CD4-positive, alpha-beta T cell (primary cell): ENCODE results near the gene CTIF. TPM values are rescaled to one million over a fixed set of nuclear protein-coding genes. Genes with fewer than 3 reads are reported as not detected.
A peak's percentile ranks its signal among the peaks of the same experiment; 100 is the strongest.

ENCODE experiments used
- ATAC-seq: fragments of 200-7000 bp; cut with Tn5 transposase; one replicate; pipeline ENCODE4 v1.10.0; 2022; ENCODE audit warnings: mild to moderate bottlenecking; ENCODE audit not compliant: poor library complexity
- CTCF ChIA-PET: fragments of 350-600 bp; sonication (Branson Sonifier 250); formaldehyde crosslinking; loops from one replicate; lab custom pipeline; 2021; ENCODE audit warnings: antibody characterized with exemption, inconsistent platforms; lab: Charles Lee
- POLR2A ChIA-PET: fragments of 350-600 bp; sonication (Branson Sonifier 250); formaldehyde crosslinking; loops from one replicate; lab custom pipeline; 2021; ENCODE audit warnings: antibody characterized with exemption, inconsistent platforms; lab: Charles Lee
- DNase-seq, 14 experiments: peaks; one replicate each; pipeline ENCODE4 v3.0.0-alpha.2; 2013 to 2020; ENCODE audit warnings: mixed read lengths in 2 of 14
- H3K27ac ChIP-seq, 2 donors: one replicate each; pipeline versions ENCODE4 v1.5.1 to v1.7.0; 2013; ENCODE audit warnings: low read length in 2 of 2, low read depth in 1 of 2, mild to moderate bottlenecking in 1 of 2
- H3K27me3 ChIP-seq, 2 experiments: 1 replicate in 1 of 2; 2 replicates in 1 of 2; pipeline versions ENCODE4 v1.6.1 to v1.7.0; 2013; ENCODE audit warnings: low read length in 2 of 2, control low read depth in 1 of 2, mild to moderate bottlenecking in 1 of 2, moderate library complexity in 1 of 2; ENCODE audit not compliant: insufficient read depth in 2 of 2, control insufficient read depth in 1 of 2
- H3K36me3 ChIP-seq: one replicate; pipeline ENCODE4 v1.6.1; 2013; ENCODE audit warnings: low read length, control low read depth; ENCODE audit not compliant: insufficient read depth
- H3K4me1 ChIP-seq: one replicate; pipeline ENCODE4 v1.6.1; 2013; ENCODE audit warnings: low read length, control low read depth; ENCODE audit not compliant: insufficient read depth
- H3K4me3 ChIP-seq: one replicate; pipeline ENCODE4 v1.5.1; 2013; ENCODE audit warnings: mild to moderate bottlenecking, low read length, moderate library complexity
- H3K9me3 ChIP-seq, 2 experiments: 1 replicate in 1 of 2; 2 replicates in 1 of 2; pipeline versions ENCODE4 v1.6.1 to v1.7.0; 2013; ENCODE audit warnings: low read length in 2 of 2, mild to moderate bottlenecking in 2 of 2, control low read depth in 1 of 2, moderate library complexity in 1 of 2; ENCODE audit not compliant: control insufficient read depth in 1 of 2, insufficient read depth in 1 of 2
- H3K27ac Mint-ChIP-seq: one replicate; pipeline ENCODE4 v1.8.0; 2020; ENCODE audit warnings: mixed read lengths
- H3K27me3 Mint-ChIP-seq: one replicate; pipeline ENCODE4 v1.8.0; 2021; ENCODE audit warnings: mixed read lengths
- H3K36me3 Mint-ChIP-seq: one replicate; pipeline ENCODE4 v1.8.0; 2021; ENCODE audit warnings: low read depth, mixed read lengths
- H3K4me1 Mint-ChIP-seq: one replicate; pipeline ENCODE4 v1.8.0; 2021; ENCODE audit warnings: low read depth, mixed read lengths
- H3K4me3 Mint-ChIP-seq: one replicate; pipeline ENCODE4 v1.8.0; 2020; ENCODE audit warnings: mild to moderate bottlenecking, mixed read lengths
- H3K9me3 Mint-ChIP-seq: one replicate; pipeline ENCODE4 v1.8.0; 2020; ENCODE audit warnings: mixed read lengths
- intact Hi-C, 2 experiments: fragments of 100-400 bp; cut with DNase I in 1 of 2; cut with micrococcal nuclease in 1 of 2; formaldehyde crosslinking; loops; one replicate each; pipeline versions ENCODE4 v1.15.1 to v1.9.0; 2023 to 2025; cut with DNase I, micrococcal nuclease
- microRNA-seq: library from miRNA; unstranded; fragments of <30 nt; microRNA quantifications from one replicate; pipeline ENCODE4 v1.2.0, GENCODE V29; 2021; ENCODE audit warnings: borderline microRNAs expressed, borderline replicate concordance
- total RNA-seq, 174 experiments: library from RNA in 2 of 174; stranded (reverse) in 2 of 174; gene quantifications; one replicate each; pipeline ENCODE4 v1.2.3 and lab custom pipeline; 2021 to 2026
- TF ChIP-seq, protein P1 (sequence below): fragments of 200-600 bp; IDR thresholded peaks from one replicate; pipeline ENCODE4 v1.8.0; 2022; ENCODE audit warnings: antibody characterized with exemption, mild to moderate bottlenecking

The CTIF gene
- total RNA-seq, 2 experiments from 2014 or later, result 1.1 to 2.9 TPM

DNA sequence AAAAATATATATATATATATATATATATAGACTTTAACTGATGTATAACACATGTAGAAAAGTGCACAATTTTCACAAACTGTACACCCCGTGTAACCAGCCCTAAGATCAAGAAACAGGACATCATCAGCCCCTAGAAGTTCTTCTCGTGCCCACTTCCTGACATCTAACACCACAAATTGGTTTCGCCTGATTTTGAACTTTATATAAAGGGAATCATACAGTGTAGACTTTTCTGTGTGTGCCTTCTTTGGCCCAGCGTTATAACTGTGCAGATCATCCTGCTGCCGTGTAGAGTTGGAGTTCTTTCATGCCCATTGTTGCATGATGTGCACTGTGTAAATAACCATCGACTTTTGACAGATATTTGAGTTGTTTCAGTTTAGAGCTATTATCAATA, 370.9 kb downstream of the CTIF start:
- Histone ChIP-seq H3K9me3 (peaks cover 4 to 5% of the 10 kb centered on the region in 2 experiments), H3K4me1 (peaks cover 23% of the 10 kb centered on the region), H3K27ac (no peak overlapping the region), H3K36me3 (no peaks in the 10 kb centered on the region), H3K27me3 (no peaks in the 10 kb centered on the region), H3K4me3 (no peak overlapping the region)
- ATAC-seq (peak; percentile 55), DNase-seq (peak in 1 of 14 experiments; percentile 55)
- H3K36me3 Mint-ChIP-seq, result no peaks in the 10 kb centered on the region
- peak overlapping the region; percentile 23 for H3K4me3 Mint-ChIP-seq
- H3K27ac Mint-ChIP-seq, result no peak overlapping the region
- CTCF ChIA-PET, result no interaction called here
- H3K27me3 Mint-ChIP-seq, result no peaks in the 10 kb centered on the region
- TF ChIP-seq, protein P1, sequence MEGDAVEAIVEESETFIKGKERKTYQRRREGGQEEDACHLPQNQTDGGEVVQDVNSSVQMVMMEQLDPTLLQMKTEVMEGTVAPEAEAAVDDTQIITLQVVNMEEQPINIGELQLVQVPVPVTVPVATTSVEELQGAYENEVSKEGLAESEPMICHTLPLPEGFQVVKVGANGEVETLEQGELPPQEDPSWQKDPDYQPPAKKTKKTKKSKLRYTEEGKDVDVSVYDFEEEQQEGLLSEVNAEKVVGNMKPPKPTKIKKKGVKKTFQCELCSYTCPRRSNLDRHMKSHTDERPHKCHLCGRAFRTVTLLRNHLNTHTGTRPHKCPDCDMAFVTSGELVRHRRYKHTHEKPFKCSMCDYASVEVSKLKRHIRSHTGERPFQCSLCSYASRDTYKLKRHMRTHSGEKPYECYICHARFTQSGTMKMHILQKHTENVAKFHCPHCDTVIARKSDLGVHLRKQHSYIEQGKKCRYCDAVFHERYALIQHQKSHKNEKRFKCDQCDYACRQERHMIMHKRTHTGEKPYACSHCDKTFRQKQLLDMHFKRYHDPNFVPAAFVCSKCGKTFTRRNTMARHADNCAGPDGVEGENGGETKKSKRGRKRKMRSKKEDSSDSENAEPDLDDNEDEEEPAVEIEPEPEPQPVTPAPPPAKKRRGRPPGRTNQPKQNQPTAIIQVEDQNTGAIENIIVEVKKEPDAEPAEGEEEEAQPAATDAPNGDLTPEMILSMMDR, result no peak
- peaks cover 3% of the 10 kb centered on the region for H3K9me3 Mint-ChIP-seq
- H3K4me1 Mint-ChIP-seq, result peaks cover 34% of the 10 kb centered on the region
- intact Hi-C loops, result loop anchor here (5.0 kb wide), 4 partner anchors 38 to 232 kb away; no protein-coding TSS in a partner anchor
- POLR2A ChIA-PET, result no interaction called here

DNA sequence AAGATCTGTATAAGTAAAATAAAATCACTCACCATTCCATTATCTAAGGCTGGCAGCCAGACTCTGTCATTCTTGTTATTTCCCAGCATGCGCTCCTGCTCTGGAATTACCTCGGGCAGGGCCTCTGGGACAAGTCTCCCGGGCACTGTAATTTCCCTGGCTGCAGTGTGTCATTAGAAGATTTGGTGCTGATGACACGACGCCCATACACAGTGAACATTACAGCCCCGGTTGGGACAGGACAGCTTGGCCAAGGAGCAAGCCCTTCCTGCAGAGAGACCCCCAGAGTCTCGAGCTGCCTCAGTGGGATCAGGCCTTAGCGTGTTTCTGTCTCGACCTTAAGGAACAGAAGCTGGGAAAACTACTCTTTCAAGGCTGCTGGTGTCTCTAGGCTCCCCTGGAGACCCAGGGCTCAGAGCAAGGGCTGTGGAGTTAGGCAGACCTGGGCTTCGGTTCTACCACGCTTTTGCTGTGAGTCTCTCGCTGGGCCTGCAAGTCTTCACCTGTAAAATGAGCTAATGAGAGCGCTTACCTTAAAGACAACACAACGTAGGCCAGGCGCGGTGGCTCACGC, 372.2 kb downstream of the CTIF start:
- no peaks in the 10 kb centered on the region for H3K9me3 ChIP-seq
- TF ChIP-seq, protein P1, result no peak
- H3K4me1 Mint-ChIP-seq, result peaks cover 37% of the 10 kb centered on the region
- H3K27me3 ChIP-seq, result no peaks in the 10 kb centered on the region
- H3K4me3 ChIP-seq, result no peak overlapping the region
- intact Hi-C loops, result loop anchor here in 1 of 2 experiments (5.0 kb wide), 3 partner anchors 36 to 234 kb away; no protein-coding TSS in a partner anchor
- H3K27me3 Mint-ChIP-seq, result no peaks in the 10 kb centered on the region
- ChIA-PET CTCF (no interaction called here), POLR2A (no interaction called here)
- peaks cover 23% of the 10 kb centered on the region for H3K4me1 ChIP-seq
- no peak overlapping the region for H3K4me3 Mint-ChIP-seq
- DNase-seq (no peak), ATAC-seq (no peak)
- no peaks in the 10 kb centered on the region for H3K36me3 Mint-ChIP-seq
- no peaks in the 10 kb centered on the region for H3K36me3 ChIP-seq
- no peak overlapping the region for H3K27ac Mint-ChIP-seq
- H3K9me3 Mint-ChIP-seq, result no peaks in the 10 kb centered on the region
- no peak overlapping the region for H3K27ac ChIP-seq

Small RNA genes within 50 kb of the gene (microRNA-seq; reads per million reads assigned to microRNA genes)
- gene MIR4743, result not detected

Other genes with a start within 250 kb of the CTIF start
- not detected for gene ZBTB7C, start 129.6 kb upstream of the CTIF start, total RNA-seq